ENCODE data around the gene PDE4D. TPM values are rescaled to one million over a fixed set of nuclear protein-coding genes. Genes with fewer than 3 reads are reported as not detected.

PDE4D gene
- total and polyA plus RNA-seq, 2 donors (not counting 1 experiment from before 2014, with no cell fraction given) = 14.9 to 171 TPM

DNA sequence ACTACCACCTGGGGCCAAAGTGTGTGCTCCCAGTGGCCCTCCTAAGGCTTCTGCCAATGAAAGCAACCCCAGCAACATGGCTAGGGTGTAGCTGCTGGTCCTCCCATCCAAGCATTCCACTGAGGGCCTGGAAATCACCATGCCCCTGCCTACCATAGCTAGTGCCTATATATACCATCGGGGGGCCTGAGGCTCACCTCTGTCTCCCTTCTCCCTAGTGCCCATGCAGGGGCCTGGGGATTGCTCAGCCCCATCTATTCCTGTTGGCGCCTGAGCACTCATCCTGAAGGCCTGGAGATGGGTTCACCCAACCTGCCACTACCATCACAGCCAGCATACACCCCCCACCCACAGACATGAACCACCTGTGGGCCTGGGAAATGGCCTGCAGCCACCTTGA is 943.3 kb downstream of the PDE4D start:
- Mint-ChIP-seq H3K27ac (no peak overlapping the region), H3K9me3 (ENCODE audit: insufficient read depth) (no peaks in the 10 kb centered on the region), H3K4me3 (no peak overlapping the region), H3K4me1 (no peaks in the 10 kb centered on the region), H3K27me3 (peaks cover 5% of the 10 kb centered on the region)
- H3K27me3 ChIP-seq (replicated peaks in 1 of 4; ENCODE audit: control extremely low read depth in 1 of 4, control insufficient read depth in 3 of 4, insufficient read depth in 4 of 4, low read length in 3 of 4) = no peaks in the 10 kb centered on the region
- H3K9me3 ChIP-seq (ENCODE audit: control extremely low read depth in 1 of 3, control insufficient read depth in 2 of 3, insufficient read depth in 1 of 3, low read length in 2 of 3) = no peaks in the 10 kb centered on the region
- no peaks in the 10 kb centered on the region for H3K79me2 ChIP-seq (ENCODE audit: control insufficient read depth, insufficient read depth, low read length)
- H3K4me3 ChIP-seq (ENCODE audit: control extremely low read depth in 1 of 5, extremely low read depth in 1 of 5, insufficient read depth in 1 of 5, low read depth in 2 of 5, low read length in 4 of 5) = no peak overlapping the region
- DNase-seq (no peak), ATAC-seq (ENCODE audit: low read depth) (no peak)
- ChIA-PET POLR2A (no interaction called here), CTCF (no interaction called here)
- WGBS (ENCODE audit: insufficient coverage) = 85% methylated on average over 2 of the region's 2 CpGs
- H3K4me1 ChIP-seq (ENCODE audit: control insufficient read depth in 2 of 2, insufficient read depth in 2 of 2, low read length in 2 of 2) = no peaks in the 10 kb centered on the region
- no peak overlapping the region for H3K4me2 ChIP-seq (replicated peaks; ENCODE audit: low read depth, low read length, poor library complexity, severe bottlenecking)
- H2AFZ ChIP-seq (ENCODE audit: insufficient read depth, low read depth, low read length, poor library complexity, severe bottlenecking) = no peak overlapping the region
- no peak overlapping the region for H3K27ac ChIP-seq (ENCODE audit: low read length in 2 of 2)
- no peak for TF ChIP-seq EZH2 (IDR thresholded peaks at IDR 0.05; ENCODE audit: borderline replicate concordance, insufficient read depth, low read depth, low read length, poor library complexity, severe bottlenecking)
- H3K36me3 ChIP-seq (replicated peaks in 1 of 2; ENCODE audit: control extremely low read depth in 1 of 2, control insufficient read depth in 1 of 2, extremely low read depth in 1 of 2, insufficient read depth in 2 of 2, low read length in 1 of 2) = no peaks in the 10 kb centered on the region
- intact Hi-C loops (cut with micrococcal nuclease) = no loop called here
- H3K9ac ChIP-seq (ENCODE audit: low read length) = no peak overlapping the region
- H4K20me1 ChIP-seq (ENCODE audit: control insufficient read depth, insufficient read depth, low read length, poor library complexity, severe bottlenecking) = no peaks in the 10 kb centered on the region

DNA sequence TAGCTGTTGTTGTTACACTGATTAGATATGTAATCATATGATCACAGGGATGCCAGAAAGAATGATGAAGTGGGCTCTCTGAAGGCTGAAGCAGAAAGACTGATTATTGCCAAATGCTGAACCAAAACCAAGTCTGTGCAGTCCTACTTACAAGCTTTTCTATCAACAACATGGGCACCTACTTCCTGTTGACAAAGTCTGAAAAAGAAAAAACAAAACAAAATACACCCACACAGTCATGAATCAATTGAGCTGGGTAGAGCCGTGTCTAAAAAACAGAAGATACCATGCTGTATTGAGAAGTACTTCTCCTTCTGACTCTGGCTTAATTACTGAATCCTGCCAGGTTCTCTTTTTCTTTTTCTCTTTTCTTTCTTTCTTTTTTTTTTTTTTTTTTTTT is 947.3 kb downstream of the PDE4D start:
- no peaks in the 10 kb centered on the region for H3K79me2 ChIP-seq (ENCODE audit: control insufficient read depth, insufficient read depth, low read length)
- Mint-ChIP-seq H3K4me1 (no peaks in the 10 kb centered on the region), H3K9me3 (ENCODE audit: insufficient read depth) (peaks cover 6% of the 10 kb centered on the region), H3K27ac (no peak overlapping the region), H3K27me3 (peaks cover 4% of the 10 kb centered on the region), H3K4me3 (no peak overlapping the region)
- H2AFZ ChIP-seq (ENCODE audit: insufficient read depth, low read depth, low read length, poor library complexity, severe bottlenecking) = no peak overlapping the region
- DNase-seq (no peak), ATAC-seq (ENCODE audit: low read depth) (no peak)
- ChIA-PET POLR2A (no interaction called here), CTCF (interaction anchor here (0.7 kb wide), 1 partner anchor 53 kb away, joined by 3 read pairs; no protein-coding TSS in a partner anchor)
- no peaks in the 10 kb centered on the region for H3K36me3 ChIP-seq (replicated peaks in 1 of 2; ENCODE audit: control extremely low read depth in 1 of 2, control insufficient read depth in 1 of 2, extremely low read depth in 1 of 2, insufficient read depth in 2 of 2, low read length in 1 of 2)
- H3K9me3 ChIP-seq (ENCODE audit: control extremely low read depth in 1 of 3, control insufficient read depth in 2 of 3, insufficient read depth in 1 of 3, low read length in 2 of 3) = no peaks in the 10 kb centered on the region
- no peaks in the 10 kb centered on the region for H3K27me3 ChIP-seq (replicated peaks in 1 of 4; ENCODE audit: control extremely low read depth in 1 of 4, control insufficient read depth in 3 of 4, insufficient read depth in 4 of 4, low read length in 3 of 4)
- H3K4me2 ChIP-seq (replicated peaks; ENCODE audit: low read depth, low read length, poor library complexity, severe bottlenecking) = no peak overlapping the region
- WGBS (ENCODE audit: insufficient coverage) = no CpG with 5 or more reads among the region's 1 CpG
- H3K27ac ChIP-seq (ENCODE audit: low read length in 2 of 2) = no peak overlapping the region
- intact Hi-C loops (cut with micrococcal nuclease) = no loop called here
- no peak overlapping the region for H3K4me3 ChIP-seq (ENCODE audit: control extremely low read depth in 1 of 5, extremely low read depth in 1 of 5, insufficient read depth in 1 of 5, low read depth in 2 of 5, low read length in 4 of 5)
- no peak for TF ChIP-seq EZH2 (IDR thresholded peaks at IDR 0.05; ENCODE audit: borderline replicate concordance, insufficient read depth, low read depth, low read length, poor library complexity, severe bottlenecking)
- TF ChIP-seq, protein P1, sequence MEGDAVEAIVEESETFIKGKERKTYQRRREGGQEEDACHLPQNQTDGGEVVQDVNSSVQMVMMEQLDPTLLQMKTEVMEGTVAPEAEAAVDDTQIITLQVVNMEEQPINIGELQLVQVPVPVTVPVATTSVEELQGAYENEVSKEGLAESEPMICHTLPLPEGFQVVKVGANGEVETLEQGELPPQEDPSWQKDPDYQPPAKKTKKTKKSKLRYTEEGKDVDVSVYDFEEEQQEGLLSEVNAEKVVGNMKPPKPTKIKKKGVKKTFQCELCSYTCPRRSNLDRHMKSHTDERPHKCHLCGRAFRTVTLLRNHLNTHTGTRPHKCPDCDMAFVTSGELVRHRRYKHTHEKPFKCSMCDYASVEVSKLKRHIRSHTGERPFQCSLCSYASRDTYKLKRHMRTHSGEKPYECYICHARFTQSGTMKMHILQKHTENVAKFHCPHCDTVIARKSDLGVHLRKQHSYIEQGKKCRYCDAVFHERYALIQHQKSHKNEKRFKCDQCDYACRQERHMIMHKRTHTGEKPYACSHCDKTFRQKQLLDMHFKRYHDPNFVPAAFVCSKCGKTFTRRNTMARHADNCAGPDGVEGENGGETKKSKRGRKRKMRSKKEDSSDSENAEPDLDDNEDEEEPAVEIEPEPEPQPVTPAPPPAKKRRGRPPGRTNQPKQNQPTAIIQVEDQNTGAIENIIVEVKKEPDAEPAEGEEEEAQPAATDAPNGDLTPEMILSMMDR (IDR thresholded peaks at IDR 0.05) = no peak
- no peaks in the 10 kb centered on the region for H4K20me1 ChIP-seq (ENCODE audit: control insufficient read depth, insufficient read depth, low read length, poor library complexity, severe bottlenecking)
- H3K9ac ChIP-seq (ENCODE audit: low read length) = no peak overlapping the region
- H3K4me1 ChIP-seq (ENCODE audit: control insufficient read depth in 2 of 2, insufficient read depth in 2 of 2, low read length in 2 of 2) = no peaks in the 10 kb centered on the region
